ENCODE data around the gene PSMC1. TPM values are rescaled to one million over a fixed set of nuclear protein-coding genes. Genes with fewer than 3 reads are reported as not detected.

The PSMC1 gene
- total RNA-seq, 4 donors from 2014 or later, result 38.2 to 142 (median 53.8) TPM

GRCh38 chr14:90297876-90298629 lies 41.7 kb downstream of the PSMC1 start:
- no peak for TF ChIP-seq POLR2A (IDR thresholded peaks at IDR 0.05)
- TF ChIP-seq, protein P1, sequence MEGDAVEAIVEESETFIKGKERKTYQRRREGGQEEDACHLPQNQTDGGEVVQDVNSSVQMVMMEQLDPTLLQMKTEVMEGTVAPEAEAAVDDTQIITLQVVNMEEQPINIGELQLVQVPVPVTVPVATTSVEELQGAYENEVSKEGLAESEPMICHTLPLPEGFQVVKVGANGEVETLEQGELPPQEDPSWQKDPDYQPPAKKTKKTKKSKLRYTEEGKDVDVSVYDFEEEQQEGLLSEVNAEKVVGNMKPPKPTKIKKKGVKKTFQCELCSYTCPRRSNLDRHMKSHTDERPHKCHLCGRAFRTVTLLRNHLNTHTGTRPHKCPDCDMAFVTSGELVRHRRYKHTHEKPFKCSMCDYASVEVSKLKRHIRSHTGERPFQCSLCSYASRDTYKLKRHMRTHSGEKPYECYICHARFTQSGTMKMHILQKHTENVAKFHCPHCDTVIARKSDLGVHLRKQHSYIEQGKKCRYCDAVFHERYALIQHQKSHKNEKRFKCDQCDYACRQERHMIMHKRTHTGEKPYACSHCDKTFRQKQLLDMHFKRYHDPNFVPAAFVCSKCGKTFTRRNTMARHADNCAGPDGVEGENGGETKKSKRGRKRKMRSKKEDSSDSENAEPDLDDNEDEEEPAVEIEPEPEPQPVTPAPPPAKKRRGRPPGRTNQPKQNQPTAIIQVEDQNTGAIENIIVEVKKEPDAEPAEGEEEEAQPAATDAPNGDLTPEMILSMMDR (IDR thresholded peaks at IDR 0.05), result no peak
- Histone ChIP-seq H3K4me3 (no peak overlapping the region), H3K4me1 (peaks cover 0 to 8% of the 10 kb centered on the region in 2 donors), H3K27me3 (no peaks in the 10 kb centered on the region), H3K36me3 (no peaks in the 10 kb centered on the region), H3K9me3 (no peaks in the 10 kb centered on the region), H3K27ac (no peak overlapping the region)
- no peak for DNase-seq
- intact Hi-C loops (cut with DNase I; ENCODE audit: low total_unique reads), result no loop called here

- intact Hi-C loops (cut with DNase I; ENCODE audit: low total_unique reads), result no loop called here
- H3K4me3 ChIP-seq, result no peak overlapping the region
- no peak for DNase-seq
- no peaks in the 10 kb centered on the region for H3K27me3 ChIP-seq
- peaks cover 0 to 8% of the 10 kb centered on the region in 2 donors for H3K4me1 ChIP-seq
- TF ChIP-seq, protein P1 (IDR thresholded peaks at IDR 0.05), result no peak
- no peak for TF ChIP-seq POLR2A (IDR thresholded peaks at IDR 0.05)
- H3K9me3 ChIP-seq, result no peaks in the 10 kb centered on the region
- no peaks in the 10 kb centered on the region for H3K36me3 ChIP-seq
- H3K27ac ChIP-seq, result no peak overlapping the region
Observed at GRCh38 chr14:90299408-90299807, 43.1 kb downstream of the PSMC1 start.

- H3K4me3 ChIP-seq, result no peak overlapping the region
- intact Hi-C loops (cut with DNase I; ENCODE audit: low total_unique reads), result no loop called here
- no peaks in the 10 kb centered on the region for H3K27me3 ChIP-seq
- H3K27ac ChIP-seq, result peak overlapping the region in 1 of 2 donors; percentile 11
- H3K4me1 ChIP-seq, result peaks cover 0 to 5% of the 10 kb centered on the region in 2 donors
- TF ChIP-seq, protein P1 (IDR thresholded peaks at IDR 0.05), result no peak
- no peak for TF ChIP-seq POLR2A (IDR thresholded peaks at IDR 0.05)
- H3K36me3 ChIP-seq, result no peaks in the 10 kb centered on the region
- no peak for DNase-seq
- H3K9me3 ChIP-seq, result no peaks in the 10 kb centered on the region
Observed at GRCh38 chr14:90300611-90301047, 44.3 kb downstream of the PSMC1 start.

- Histone ChIP-seq H3K27ac (peak overlapping the region in 1 of 2 donors; percentile 11), H3K27me3 (no peaks in the 10 kb centered on the region), H3K4me3 (no peak overlapping the region), H3K4me1 (peaks cover 0 to 5% of the 10 kb centered on the region in 2 donors), H3K36me3 (no peaks in the 10 kb centered on the region), H3K9me3 (no peaks in the 10 kb centered on the region)
- TF ChIP-seq POLR2A (IDR thresholded peaks at IDR 0.05), result no peak
- TF ChIP-seq, protein P1 (IDR thresholded peaks at IDR 0.05), result no peak
- intact Hi-C loops (cut with DNase I; ENCODE audit: low total_unique reads), result no loop called here
- no peak for DNase-seq
Observed at GRCh38 chr14:90301122-90301521, 44.8 kb downstream of the PSMC1 start.

GRCh38 chr14:90301668-90302090 lies 45.3 kb downstream of the PSMC1 start:
- intact Hi-C loops (cut with DNase I; ENCODE audit: low total_unique reads), result no loop called here
- no peak for DNase-seq
- peak overlapping the region; percentile 11 to 44 for H3K27ac ChIP-seq

More at GRCh38 chr14:90301668-90302090, 45.3 kb downstream of the PSMC1 start:
- no peak for TF ChIP-seq POLR2A (IDR thresholded peaks at IDR 0.05)
- TF ChIP-seq, protein P1 (IDR thresholded peaks at IDR 0.05), result peak; percentile 48 to 61 (median 49)
- Histone ChIP-seq H3K4me1 (peaks cover 0 to 5% of the 10 kb centered on the region in 2 donors), H3K27me3 (no peaks in the 10 kb centered on the region), H3K9me3 (no peaks in the 10 kb centered on the region), H3K4me3 (no peak overlapping the region), H3K36me3 (no peaks in the 10 kb centered on the region)
